ENCODE measurements around the gene PRKD2. TPM values are rescaled to one million over a fixed set of nuclear protein-coding genes. Genes with fewer than 3 reads are reported as not detected.
"Not testable (repeated sequence)": the region's sequence is repeated elsewhere in the genome, so short reads cannot be mapped to it uniquely, and the experiment has no call there.

Gene PRKD2
- total RNA-seq: 49.4 TPM

- no peak for DNase-seq (ENCODE audit: extremely low spot score in 2 of 2)
- Histone ChIP-seq H3K4me1 (peaks cover 34% of the 10 kb centered on the region), H3K27me3 (no peaks in the 10 kb centered on the region), H3K9me3 (no peaks in the 10 kb centered on the region), H3K27ac (peak within 1 kb of the TSS; percentile 96), H3K4me3 (peak within 1 kb of the TSS; percentile 71 to 92), H3K36me3 (peaks cover 0 to 21% of the 10 kb centered on the region in 2 donors)
- TF ChIP-seq, protein P1, sequence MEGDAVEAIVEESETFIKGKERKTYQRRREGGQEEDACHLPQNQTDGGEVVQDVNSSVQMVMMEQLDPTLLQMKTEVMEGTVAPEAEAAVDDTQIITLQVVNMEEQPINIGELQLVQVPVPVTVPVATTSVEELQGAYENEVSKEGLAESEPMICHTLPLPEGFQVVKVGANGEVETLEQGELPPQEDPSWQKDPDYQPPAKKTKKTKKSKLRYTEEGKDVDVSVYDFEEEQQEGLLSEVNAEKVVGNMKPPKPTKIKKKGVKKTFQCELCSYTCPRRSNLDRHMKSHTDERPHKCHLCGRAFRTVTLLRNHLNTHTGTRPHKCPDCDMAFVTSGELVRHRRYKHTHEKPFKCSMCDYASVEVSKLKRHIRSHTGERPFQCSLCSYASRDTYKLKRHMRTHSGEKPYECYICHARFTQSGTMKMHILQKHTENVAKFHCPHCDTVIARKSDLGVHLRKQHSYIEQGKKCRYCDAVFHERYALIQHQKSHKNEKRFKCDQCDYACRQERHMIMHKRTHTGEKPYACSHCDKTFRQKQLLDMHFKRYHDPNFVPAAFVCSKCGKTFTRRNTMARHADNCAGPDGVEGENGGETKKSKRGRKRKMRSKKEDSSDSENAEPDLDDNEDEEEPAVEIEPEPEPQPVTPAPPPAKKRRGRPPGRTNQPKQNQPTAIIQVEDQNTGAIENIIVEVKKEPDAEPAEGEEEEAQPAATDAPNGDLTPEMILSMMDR (IDR thresholded peaks at IDR 0.05): no peak
- TF ChIP-seq POLR2AphosphoS5 (IDR thresholded peaks at IDR 0.05; ENCODE audit: insufficient read depth in 1 of 2, low read depth in 1 of 2): peak; percentile 48 to 85
- peak in 1 of 2 donors; percentile 35 for TF ChIP-seq POLR2A (IDR thresholded peaks at IDR 0.05)
- intact Hi-C loops (cut with DNase I): no loop called here
Observed at GRCh38 chr19:46717034-46717715, at the start of gene PRKD2. Gene PRKD2, minus strand, starts transcription at chr19:46717114. Its CDS starts 744 bp downstream, at chr19:46716370.

DNA sequence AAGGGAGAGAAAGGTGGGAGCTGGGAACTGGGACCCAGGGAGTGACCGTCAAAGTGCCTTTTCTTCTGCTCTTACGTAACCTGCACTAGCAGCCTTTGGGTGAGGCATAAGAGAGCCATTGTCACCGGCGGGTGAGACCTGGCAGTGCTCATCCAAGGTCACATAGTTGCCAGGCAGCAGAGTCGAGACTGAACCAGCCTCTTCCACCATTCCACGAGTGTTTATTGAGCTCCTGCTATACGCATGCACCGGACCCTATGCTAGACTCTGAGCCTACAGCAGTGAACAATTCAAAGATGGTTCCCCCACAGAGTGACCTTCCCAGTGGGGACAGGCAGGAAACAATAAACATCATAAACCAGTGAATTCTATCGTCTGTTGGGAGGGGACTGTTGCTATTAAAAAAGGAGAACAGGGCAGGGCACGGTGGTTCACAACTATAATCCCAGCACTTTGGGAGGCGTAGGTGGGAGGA is 47.9 kb upstream of the PRKD2 start:
- Histone ChIP-seq H3K27ac (peak overlapping the region; percentile 43), H3K9me3 (no peaks in the 10 kb centered on the region), H3K4me3 (no peak overlapping the region), H3K4me1 (peaks cover 19% of the 10 kb centered on the region), H3K36me3 (no peaks in the 10 kb centered on the region), H3K27me3 (no peaks in the 10 kb centered on the region)
- TF ChIP-seq, protein P1 (IDR thresholded peaks at IDR 0.05): no peak
- TF ChIP-seq POLR2AphosphoS5 (IDR thresholded peaks at IDR 0.05; ENCODE audit: insufficient read depth in 1 of 2, low read depth in 1 of 2): peak in 1 of 2 donors; percentile 17
- intact Hi-C loops (cut with DNase I): no loop called here
- DNase-seq (ENCODE audit: extremely low spot score in 2 of 2): no peak

DNA sequence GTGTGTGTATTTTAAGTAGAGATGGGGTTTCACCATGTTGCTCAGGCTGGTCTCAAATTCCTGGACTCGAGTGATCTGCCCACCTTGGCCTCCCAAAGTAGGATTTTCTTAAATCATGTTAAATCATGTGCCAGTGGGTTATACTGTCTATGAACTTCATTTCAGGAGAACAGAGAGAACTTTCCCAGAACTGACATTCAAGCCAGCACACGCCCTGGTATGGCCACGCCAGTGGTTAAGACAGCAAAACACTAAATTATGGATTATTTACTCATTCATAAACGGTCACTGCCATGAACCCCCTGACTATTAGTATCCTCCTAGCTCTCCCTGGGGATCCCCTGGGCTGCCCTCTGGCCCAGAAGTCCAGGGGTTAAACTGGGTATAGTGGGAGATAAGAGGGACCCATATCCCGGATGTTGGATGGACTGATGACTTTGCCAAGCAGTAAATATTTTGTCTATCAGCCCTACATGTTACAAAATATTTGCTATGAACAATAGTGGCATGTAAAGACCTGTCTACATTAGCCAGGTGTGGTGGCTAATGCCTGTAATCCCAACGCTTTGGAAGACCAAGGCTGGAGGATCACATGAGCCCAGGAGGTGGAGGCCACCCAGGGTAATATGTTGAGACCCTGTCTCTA is 45.5 kb upstream of the PRKD2 start:
- peaks cover 35% of the 10 kb centered on the region for H3K4me1 ChIP-seq
- peak overlapping the region; percentile 79 for H3K27ac ChIP-seq
- intact Hi-C loops (cut with DNase I): no loop called here
- no peaks in the 10 kb centered on the region for H3K27me3 ChIP-seq
- DNase-seq (ENCODE audit: extremely low spot score in 2 of 2): no peak
- no peaks in the 10 kb centered on the region for H3K36me3 ChIP-seq
- no peak overlapping the region for H3K4me3 ChIP-seq
- no peaks in the 10 kb centered on the region for H3K9me3 ChIP-seq
- TF ChIP-seq POLR2A (IDR thresholded peaks at IDR 0.05) (no peak), POLR2AphosphoS5 (IDR thresholded peaks at IDR 0.05; ENCODE audit: insufficient read depth in 1 of 2, low read depth in 1 of 2) (peak in 1 of 2 donors; percentile 77)
- TF ChIP-seq, protein P1 (IDR thresholded peaks at IDR 0.05): no peak

DNA sequence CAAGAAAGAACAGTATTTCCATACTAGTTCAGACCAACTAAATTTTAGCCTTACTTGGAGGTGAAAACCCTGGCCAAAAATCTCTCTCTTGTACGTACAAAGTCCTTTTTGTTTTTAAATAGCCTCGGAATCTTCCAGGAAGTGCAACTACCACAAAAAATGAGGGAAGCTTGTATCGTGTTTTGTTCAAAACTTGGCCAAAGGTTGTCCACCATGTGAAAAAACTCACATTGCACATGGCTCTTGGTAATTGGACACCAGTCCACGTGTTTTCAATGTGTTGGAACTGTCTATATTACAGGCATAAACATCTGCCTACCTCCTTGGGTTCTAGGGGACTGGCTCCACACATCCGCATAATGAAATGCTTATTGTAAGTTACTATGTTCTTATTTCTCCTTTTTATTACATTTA is 44.5 kb upstream of the PRKD2 start:
- Histone ChIP-seq H3K4me3 (no peak overlapping the region), H3K36me3 (peaks cover 0 to 6% of the 10 kb centered on the region in 2 donors), H3K27me3 (no peaks in the 10 kb centered on the region), H3K27ac (peak overlapping the region; percentile 79), H3K4me1 (peaks cover 40% of the 10 kb centered on the region), H3K9me3 (no peaks in the 10 kb centered on the region)
- DNase-seq (ENCODE audit: extremely low spot score in 2 of 2): no peak
- TF ChIP-seq, protein P1 (IDR thresholded peaks at IDR 0.05): no peak
- TF ChIP-seq POLR2A (IDR thresholded peaks at IDR 0.05): no peak
- no peak for TF ChIP-seq POLR2AphosphoS5 (IDR thresholded peaks at IDR 0.05; ENCODE audit: insufficient read depth in 1 of 2, low read depth in 1 of 2)
- intact Hi-C loops (cut with DNase I): no loop called here

GRCh38 chr19:46760897-46761296 is 44.0 kb upstream of the PRKD2 start:
- H3K36me3 ChIP-seq; H3K27me3 ChIP-seq; H3K4me3 ChIP-seq; intact Hi-C loops (cut with DNase I); DNase-seq (ENCODE audit: extremely low spot score in 2 of 2); H3K9me3 ChIP-seq: not testable (repeated sequence)
- H3K27ac ChIP-seq: peak overlapping the region; percentile 79
- H3K4me1 ChIP-seq: peaks cover 40% of the 10 kb centered on the region
- peak in 1 of 2 donors; percentile 38 for TF ChIP-seq POLR2AphosphoS5 (IDR thresholded peaks at IDR 0.05; ENCODE audit: insufficient read depth in 1 of 2, low read depth in 1 of 2)
